DND-41 (cell line): ENCODE data around the gene DCAF16.

Source experiments
- ATAC-seq: fragments of 200-7000 bp; cut with Tn5 transposase; 3 replicates; pipeline ENCODE4 v1.9.1; 2021; ENCODE audit warnings: low read depth; ENCODE audit not compliant: insufficient read depth
- DNase-seq: peaks from one replicate; pipeline ENCODE4 v3.0.0-alpha.2; 2020
- H2AFZ ChIP-seq: 2 replicates; pipeline ENCODE4 v1.6.0; 2012; ENCODE audit warnings: low read depth, low read length
- H3K27ac ChIP-seq: 2 replicates; pipeline ENCODE4 v1.5.1; 2012; ENCODE audit warnings: low read length, inconsistent platforms
- H3K27me3 ChIP-seq: fragments of 200-600 bp; sonication (generic); 2 replicates; pipeline ENCODE4 v1.6.0; 2012; ENCODE audit warnings: low read length, mild to moderate bottlenecking, inconsistent platforms; ENCODE audit not compliant: insufficient read depth, poor library complexity
- H3K36me3 ChIP-seq: 2 replicates; pipeline ENCODE4 v1.5.1; 2012; ENCODE audit warnings: low read length, inconsistent platforms; ENCODE audit not compliant: insufficient read depth
- H3K4me1 ChIP-seq: 2 replicates; pipeline ENCODE4 v1.5.1; 2012; ENCODE audit warnings: mild to moderate bottlenecking, low read length; ENCODE audit not compliant: insufficient read depth
- H3K4me2 ChIP-seq: 2 replicates; pipeline ENCODE4 v1.6.0; 2012; ENCODE audit warnings: mild to moderate bottlenecking, moderate library complexity, low read length, inconsistent platforms; ENCODE audit not compliant: insufficient read depth
- H3K4me3 ChIP-seq, 2 experiments: fragments of 200-600 bp in 1 of 2; shearing (Covaris generic) in 1 of 2; 2 replicates each; pipeline ENCODE4 v1.5.1; 2012 to 2016; ENCODE audit warnings: inconsistent platforms in 2 of 2, low read length in 2 of 2, mild to moderate bottlenecking in 2 of 2, low read depth in 1 of 2, moderate library complexity in 1 of 2
- H3K79me2 ChIP-seq: 2 replicates; pipeline ENCODE4 v1.6.0; 2012; ENCODE audit warnings: low read length, inconsistent platforms; ENCODE audit not compliant: insufficient read depth
- H3K9ac ChIP-seq: 2 replicates; pipeline ENCODE4 v1.6.0; 2012; ENCODE audit warnings: low read depth, mild to moderate bottlenecking, inconsistent platforms, low read length, moderate library complexity
- H3K9me3 ChIP-seq: 2 replicates; pipeline ENCODE4 v1.5.1; 2012; ENCODE audit warnings: low read length, moderate library complexity, mild to moderate bottlenecking, inconsistent platforms; ENCODE audit not compliant: insufficient read depth, severe bottlenecking
- H4K20me1 ChIP-seq: 2 replicates; pipeline ENCODE4 v1.6.0; 2012; ENCODE audit warnings: low read length; ENCODE audit not compliant: insufficient read depth
- EZH2 ChIP-seq: IDR thresholded peaks from 3 replicates; pipeline ENCODE4 v1.6.1; 2012; ENCODE audit warnings: borderline replicate concordance, low read depth, mild to moderate bottlenecking, moderate library complexity, low read length, inconsistent platforms; ENCODE audit not compliant: severe bottlenecking
- TF ChIP-seq, protein P1 (sequence below): IDR thresholded peaks from 2 replicates; pipeline ENCODE4 v1.5.1; 2012; ENCODE audit warnings: borderline replicate concordance, low read length, moderate library complexity, mild to moderate bottlenecking; ENCODE audit not compliant: poor library complexity, severe bottlenecking; ENCODE audit errors: extremely low read depth

DCAF16 gene

DNA sequence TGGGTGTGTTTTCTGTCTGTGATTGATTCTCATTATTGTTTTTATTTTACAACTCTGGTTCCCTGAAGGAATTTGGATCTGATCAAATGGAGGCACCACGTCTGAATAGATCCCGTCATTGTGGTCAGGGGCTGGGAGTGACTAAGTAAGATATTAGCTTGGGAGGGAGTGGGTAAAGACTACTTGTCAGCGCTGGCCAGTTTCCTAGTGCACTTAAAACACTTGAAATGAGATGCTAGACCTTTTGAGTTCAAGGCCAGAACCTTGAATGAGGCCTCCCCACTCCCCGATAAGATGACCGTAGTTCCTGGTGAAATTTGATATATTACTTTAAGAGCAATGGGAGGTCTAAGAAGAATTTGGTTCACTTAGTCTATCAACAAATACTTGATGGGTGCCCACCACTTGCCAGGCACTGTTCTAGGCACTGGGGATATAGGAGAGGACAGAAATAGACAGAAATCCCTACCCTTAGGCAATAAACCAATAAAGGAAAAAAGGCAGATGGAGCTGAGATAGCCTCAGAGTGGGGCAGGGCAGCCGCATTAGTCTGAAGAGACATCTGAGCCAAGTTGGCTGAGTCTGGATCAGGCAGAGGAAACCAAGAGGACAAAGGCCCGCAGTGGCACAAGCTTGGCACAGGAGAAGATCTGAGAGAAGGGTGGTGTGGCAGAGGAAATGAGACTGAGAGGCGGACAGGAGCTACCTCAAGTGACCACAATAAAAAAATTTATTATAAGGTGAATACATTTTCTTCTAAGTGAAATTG lies 41.0 kb downstream of the DCAF16 start:
- H2AFZ ChIP-seq: no peak overlapping the region
- H3K4me3 ChIP-seq: no peak overlapping the region
- H4K20me1 ChIP-seq: no peaks in the 10 kb centered on the region
- no peak overlapping the region for H3K27ac ChIP-seq
- H3K4me1 ChIP-seq: no peaks in the 10 kb centered on the region
- H3K27me3 ChIP-seq: no peaks in the 10 kb centered on the region
- no peaks in the 10 kb centered on the region for H3K9me3 ChIP-seq
- H3K9ac ChIP-seq: no peak overlapping the region
- H3K79me2 ChIP-seq: no peaks in the 10 kb centered on the region
- no peak for ATAC-seq
- no peak for DNase-seq
- TF ChIP-seq EZH2: no peak
- TF ChIP-seq, protein P1, sequence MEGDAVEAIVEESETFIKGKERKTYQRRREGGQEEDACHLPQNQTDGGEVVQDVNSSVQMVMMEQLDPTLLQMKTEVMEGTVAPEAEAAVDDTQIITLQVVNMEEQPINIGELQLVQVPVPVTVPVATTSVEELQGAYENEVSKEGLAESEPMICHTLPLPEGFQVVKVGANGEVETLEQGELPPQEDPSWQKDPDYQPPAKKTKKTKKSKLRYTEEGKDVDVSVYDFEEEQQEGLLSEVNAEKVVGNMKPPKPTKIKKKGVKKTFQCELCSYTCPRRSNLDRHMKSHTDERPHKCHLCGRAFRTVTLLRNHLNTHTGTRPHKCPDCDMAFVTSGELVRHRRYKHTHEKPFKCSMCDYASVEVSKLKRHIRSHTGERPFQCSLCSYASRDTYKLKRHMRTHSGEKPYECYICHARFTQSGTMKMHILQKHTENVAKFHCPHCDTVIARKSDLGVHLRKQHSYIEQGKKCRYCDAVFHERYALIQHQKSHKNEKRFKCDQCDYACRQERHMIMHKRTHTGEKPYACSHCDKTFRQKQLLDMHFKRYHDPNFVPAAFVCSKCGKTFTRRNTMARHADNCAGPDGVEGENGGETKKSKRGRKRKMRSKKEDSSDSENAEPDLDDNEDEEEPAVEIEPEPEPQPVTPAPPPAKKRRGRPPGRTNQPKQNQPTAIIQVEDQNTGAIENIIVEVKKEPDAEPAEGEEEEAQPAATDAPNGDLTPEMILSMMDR: no peak
- H3K4me2 ChIP-seq: no peak overlapping the region
- no peaks in the 10 kb centered on the region for H3K36me3 ChIP-seq

GRCh38 chr4:17766826-17767458 lies 43.6 kb downstream of the DCAF16 start:
- Histone ChIP-seq H3K79me2 (no peaks in the 10 kb centered on the region), H3K9me3 (no peaks in the 10 kb centered on the region), H3K36me3 (no peaks in the 10 kb centered on the region), H3K4me3 (no peak overlapping the region), H4K20me1 (no peaks in the 10 kb centered on the region), H3K27ac (no peak overlapping the region), H3K9ac (no peak overlapping the region), H3K27me3 (no peaks in the 10 kb centered on the region), H3K4me2 (no peak overlapping the region), H3K4me1 (no peaks in the 10 kb centered on the region), H2AFZ (no peak overlapping the region)
- no peak for ATAC-seq
- no peak for TF ChIP-seq EZH2
- TF ChIP-seq, protein P1: no peak
- no peak for DNase-seq

GRCh38 chr4:17765514-17766286 lies 44.9 kb downstream of the DCAF16 start:
- Histone ChIP-seq H3K36me3 (no peaks in the 10 kb centered on the region), H3K27me3 (no peaks in the 10 kb centered on the region), H2AFZ (no peak overlapping the region), H3K4me1 (no peaks in the 10 kb centered on the region), H3K9ac (no peak overlapping the region), H3K27ac (no peak overlapping the region), H3K9me3 (no peaks in the 10 kb centered on the region), H4K20me1 (no peaks in the 10 kb centered on the region), H3K79me2 (no peaks in the 10 kb centered on the region), H3K4me3 (no peak overlapping the region), H3K4me2 (no peak overlapping the region)
- no peak for ATAC-seq
- TF ChIP-seq EZH2: no peak
- TF ChIP-seq, protein P1: no peak
- DNase-seq: no peak
